ENCODE results near the gene ARHGAP24. TPM values are rescaled to one million over a fixed set of nuclear protein-coding genes. Genes with fewer than 3 reads are reported as not detected.

The ARHGAP24 gene
- total RNA-seq, 1 experiment from 2014 or later: 17.4 TPM

GRCh38 chr4:86034616-86035015 lies 559.7 kb downstream of the ARHGAP24 start:
- no peak for TF ChIP-seq TCF7L2 (IDR thresholded peaks at IDR 0.05; ENCODE audit: low read depth, low read length)
- TF ChIP-seq REST (IDR thresholded peaks at IDR 0.05; ENCODE audit: insufficient read depth in 1 of 2, low read depth in 2 of 2, low read length in 1 of 2): no peak
- TF ChIP-seq SIN3A (IDR thresholded peaks at IDR 0.05; ENCODE audit: borderline replicate concordance, insufficient read depth, low read depth, low read length): no peak
- no peak for TF ChIP-seq POLR2AphosphoS5 (IDR thresholded peaks at IDR 0.05; ENCODE audit: low read depth, low read length)
- TF ChIP-seq CTCF (IDR thresholded peaks at IDR 0.05): no peak
- Histone ChIP-seq H3K4me1 (ENCODE audit: control insufficient read depth, insufficient read depth, low read length) (no peaks in the 10 kb centered on the region), H3K4me3 (ENCODE audit: low read depth in 2 of 2, low read length in 2 of 2) (no peak overlapping the region), H3K36me3 (ENCODE audit: control insufficient read depth, insufficient read depth, low read length) (no peaks in the 10 kb centered on the region), H3K9me3 (ENCODE audit: control insufficient read depth, insufficient read depth, low read depth, low read length) (no peaks in the 10 kb centered on the region), H3K27me3 (ENCODE audit: control insufficient read depth, insufficient read depth, low read length) (no peaks in the 10 kb centered on the region), H3K27ac (ENCODE audit: low read length) (no peak overlapping the region)
- ChIA-PET POLR2A (no interaction called here), CTCF (no interaction called here)
- in situ Hi-C loops (cut with HindIII; ENCODE audit: low pct_unique_long_range_greater_than_20kb, low sequenced_read_pairs) (no loop called here), intact Hi-C loops (cut with micrococcal nuclease; ENCODE audit: unreplicated experiment) (no loop called here)
- no TSS peak for BruUV-seq (replicated peaks)
- DNase-seq (ENCODE audit: low read depth, low spot score) (no peak), ATAC-seq (no peak)

- intact Hi-C loops (cut with micrococcal nuclease; ENCODE audit: unreplicated experiment) (no loop called here), in situ Hi-C loops (cut with HindIII; ENCODE audit: low pct_unique_long_range_greater_than_20kb, low sequenced_read_pairs) (no loop called here)
- Histone ChIP-seq H3K4me3 (ENCODE audit: low read depth in 2 of 2, low read length in 2 of 2) (no peak overlapping the region), H3K9me3 (ENCODE audit: control insufficient read depth, insufficient read depth, low read depth, low read length) (no peaks in the 10 kb centered on the region), H3K27me3 (ENCODE audit: control insufficient read depth, insufficient read depth, low read length) (no peaks in the 10 kb centered on the region), H3K27ac (ENCODE audit: low read length) (no peak overlapping the region), H3K36me3 (ENCODE audit: control insufficient read depth, insufficient read depth, low read length) (no peaks in the 10 kb centered on the region), H3K4me1 (ENCODE audit: control insufficient read depth, insufficient read depth, low read length) (no peaks in the 10 kb centered on the region)
- no TSS peak for BruUV-seq (replicated peaks)
- no peak for DNase-seq (ENCODE audit: low read depth, low spot score)
- CTCF ChIA-PET: no interaction called here
- TF ChIP-seq POLR2AphosphoS5 (IDR thresholded peaks at IDR 0.05; ENCODE audit: low read depth, low read length): no peak
- no peak for TF ChIP-seq REST (IDR thresholded peaks at IDR 0.05; ENCODE audit: insufficient read depth in 1 of 2, low read depth in 2 of 2, low read length in 1 of 2)
- no peak for TF ChIP-seq TCF7L2 (IDR thresholded peaks at IDR 0.05; ENCODE audit: low read depth, low read length)
- no peak for TF ChIP-seq SIN3A (IDR thresholded peaks at IDR 0.05; ENCODE audit: borderline replicate concordance, insufficient read depth, low read depth, low read length)
- TF ChIP-seq CTCF (IDR thresholded peaks at IDR 0.05): no peak
- ATAC-seq: no peak
- POLR2A ChIA-PET: interaction anchor here (0.6 kb wide), 1 partner anchor 12 kb away, joined by 5 read pairs; no protein-coding TSS in a partner anchor
Observed at GRCh38 chr4:86035688-86036087, 560.7 kb downstream of the ARHGAP24 start.
